Cardiac fibroblast (primary cell): ENCODE results near the gene MTHFSD.

ENCODE experiments used
- DNase-seq, 2 donors: peaks; one replicate each; pipeline versions ENCODE4 v3.0.0 to v3.0.0-alpha.2; 2010; ENCODE audit warnings: low read depth in 2 of 2
- H3K4me3 ChIP-seq, 2 donors: replicated peaks in 1 of 2; 1 replicate in 1 of 2; 2 replicates in 1 of 2; pipeline ENCODE4 v1.5.1; 2011; ENCODE audit warnings: low read depth in 2 of 2, low read length in 2 of 2, mild to moderate bottlenecking in 2 of 2, moderate library complexity in 1 of 2
- TF ChIP-seq, protein P1 (sequence below): IDR thresholded peaks from one replicate; pipeline ENCODE4 v1.5.1; 2011; ENCODE audit warnings: low read depth, mild to moderate bottlenecking, low read length, inconsistent platforms

The MTHFSD gene

DNA sequence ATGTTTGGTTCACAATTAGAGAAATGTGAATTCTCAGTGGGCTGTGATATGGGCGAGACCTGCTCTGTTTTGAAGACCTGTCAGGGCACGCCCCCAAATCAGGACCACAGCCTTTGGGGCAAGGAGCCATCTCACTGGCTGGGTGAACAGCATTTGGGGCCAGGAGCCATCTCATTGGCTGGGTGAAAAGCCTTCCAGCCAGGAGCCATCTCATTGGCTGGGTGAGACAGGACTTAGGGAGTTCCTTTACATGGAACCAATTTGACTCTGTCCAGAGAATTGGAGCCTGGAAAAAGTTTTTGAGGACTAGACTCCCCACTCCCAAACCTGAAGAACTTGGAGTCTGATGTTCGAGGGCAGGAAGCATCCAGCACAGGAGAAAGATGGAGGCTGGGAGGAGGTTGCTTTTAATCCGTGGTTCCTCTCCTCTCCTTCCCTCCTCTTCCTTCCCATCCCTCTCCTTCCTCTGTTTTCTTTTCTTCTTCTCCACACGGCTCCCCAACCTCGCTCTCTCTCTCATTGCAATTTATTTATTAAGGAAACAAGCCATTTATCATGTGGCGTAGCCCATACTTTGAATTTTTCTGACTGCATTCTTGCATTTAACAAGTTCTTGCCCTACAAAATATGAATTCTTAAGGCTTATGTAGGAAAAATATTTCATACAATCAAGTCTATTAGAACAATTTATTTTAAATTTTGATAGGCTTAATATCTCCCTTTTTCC, 43.0 kb upstream of the MTHFSD start:
- DNase-seq: no peak
- TF ChIP-seq, protein P1, sequence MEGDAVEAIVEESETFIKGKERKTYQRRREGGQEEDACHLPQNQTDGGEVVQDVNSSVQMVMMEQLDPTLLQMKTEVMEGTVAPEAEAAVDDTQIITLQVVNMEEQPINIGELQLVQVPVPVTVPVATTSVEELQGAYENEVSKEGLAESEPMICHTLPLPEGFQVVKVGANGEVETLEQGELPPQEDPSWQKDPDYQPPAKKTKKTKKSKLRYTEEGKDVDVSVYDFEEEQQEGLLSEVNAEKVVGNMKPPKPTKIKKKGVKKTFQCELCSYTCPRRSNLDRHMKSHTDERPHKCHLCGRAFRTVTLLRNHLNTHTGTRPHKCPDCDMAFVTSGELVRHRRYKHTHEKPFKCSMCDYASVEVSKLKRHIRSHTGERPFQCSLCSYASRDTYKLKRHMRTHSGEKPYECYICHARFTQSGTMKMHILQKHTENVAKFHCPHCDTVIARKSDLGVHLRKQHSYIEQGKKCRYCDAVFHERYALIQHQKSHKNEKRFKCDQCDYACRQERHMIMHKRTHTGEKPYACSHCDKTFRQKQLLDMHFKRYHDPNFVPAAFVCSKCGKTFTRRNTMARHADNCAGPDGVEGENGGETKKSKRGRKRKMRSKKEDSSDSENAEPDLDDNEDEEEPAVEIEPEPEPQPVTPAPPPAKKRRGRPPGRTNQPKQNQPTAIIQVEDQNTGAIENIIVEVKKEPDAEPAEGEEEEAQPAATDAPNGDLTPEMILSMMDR: no peak
- H3K4me3 ChIP-seq: no peak overlapping the region

DNA sequence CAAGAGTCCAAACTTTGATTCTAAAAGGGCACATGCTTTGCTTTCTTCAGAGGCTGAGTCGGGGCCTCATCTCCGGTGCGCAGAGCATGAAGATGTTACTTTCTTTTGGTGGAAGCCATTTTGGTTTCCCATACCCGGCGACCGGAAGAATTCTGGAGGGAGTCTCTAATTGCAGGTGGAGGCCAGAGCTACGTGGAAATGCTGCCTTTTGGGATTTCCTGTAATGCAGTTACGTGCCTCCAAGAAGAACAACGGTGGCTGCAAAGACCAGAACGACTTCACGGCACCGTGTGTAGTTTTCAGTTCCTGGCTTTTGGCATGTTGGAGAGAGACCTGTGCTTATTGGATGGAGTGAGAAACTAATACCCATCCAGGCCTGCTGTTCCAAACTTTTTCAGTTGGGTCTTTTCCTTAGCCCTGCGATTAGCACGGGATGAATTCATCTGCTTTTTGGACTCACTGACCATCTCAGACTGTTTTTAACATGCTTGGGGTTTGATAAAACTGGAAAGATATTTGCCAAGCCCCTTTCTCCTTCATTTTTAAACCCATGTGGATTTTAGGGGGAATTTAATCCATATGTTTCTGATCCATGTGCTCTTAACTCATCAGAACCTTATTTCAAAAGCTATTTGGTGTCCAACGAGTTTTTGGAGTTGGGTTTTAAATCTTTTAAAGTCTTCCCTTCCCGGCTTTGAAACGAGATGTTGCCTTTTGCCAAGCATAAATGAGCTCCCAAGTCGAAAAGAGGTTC, 42.3 kb upstream of the MTHFSD start:
- TF ChIP-seq, protein P1: no peak
- no peak overlapping the region for H3K4me3 ChIP-seq
- DNase-seq: no peak

DNA sequence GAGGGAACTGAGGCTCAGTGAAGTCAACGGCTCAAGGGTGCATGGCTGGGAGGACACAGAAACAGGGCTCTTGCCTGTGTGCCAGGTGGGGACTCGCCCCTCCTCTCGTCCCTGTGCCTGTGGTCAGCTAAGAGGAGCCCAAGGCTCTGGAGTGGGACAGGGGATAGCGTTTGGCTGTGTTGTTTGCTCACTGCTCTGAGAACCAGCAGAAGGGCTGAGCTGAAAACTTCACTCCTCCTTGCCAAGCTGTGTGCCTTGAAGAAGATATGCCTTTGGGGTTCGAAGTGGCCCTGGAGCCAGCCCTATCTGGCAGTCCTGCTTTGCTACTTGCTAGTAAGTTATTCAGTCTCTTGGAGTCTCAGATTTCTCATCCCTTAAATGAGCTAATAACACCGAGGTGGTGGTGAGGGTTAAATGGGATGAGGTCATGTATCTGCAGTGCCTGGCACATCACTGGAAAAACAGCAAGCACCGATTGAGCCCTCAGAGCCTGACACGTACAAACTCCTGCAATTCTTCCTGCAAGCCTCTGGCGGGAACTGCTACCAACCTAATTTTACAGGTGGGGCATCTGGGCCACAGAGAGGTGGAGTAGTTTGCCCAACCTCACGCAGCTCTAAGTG, 41.1 kb upstream of the MTHFSD start:
- TF ChIP-seq, protein P1: no peak
- H3K4me3 ChIP-seq: no peak overlapping the region
- no peak for DNase-seq

DNA sequence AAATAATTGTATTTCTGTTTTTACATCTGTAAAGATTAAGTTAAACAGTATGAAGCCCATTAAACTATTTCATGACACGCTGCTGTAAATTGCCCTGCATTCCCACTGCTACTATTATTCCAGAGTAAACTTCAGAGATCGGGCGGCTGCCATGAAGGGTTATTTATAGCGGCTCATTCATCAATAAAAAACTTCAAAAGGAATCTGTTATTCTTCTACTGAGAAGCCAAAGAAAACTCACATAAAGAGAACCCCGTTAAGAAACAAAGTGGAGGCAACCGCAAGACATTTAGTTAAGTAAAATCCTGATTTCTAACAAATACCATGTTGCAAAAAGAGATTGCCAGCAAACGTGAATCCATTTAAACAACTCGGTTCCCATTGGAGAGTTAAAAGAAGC, 39.7 kb upstream of the MTHFSD start:
- no peak for DNase-seq
- no peak overlapping the region for H3K4me3 ChIP-seq
- TF ChIP-seq, protein P1: no peak

DNA sequence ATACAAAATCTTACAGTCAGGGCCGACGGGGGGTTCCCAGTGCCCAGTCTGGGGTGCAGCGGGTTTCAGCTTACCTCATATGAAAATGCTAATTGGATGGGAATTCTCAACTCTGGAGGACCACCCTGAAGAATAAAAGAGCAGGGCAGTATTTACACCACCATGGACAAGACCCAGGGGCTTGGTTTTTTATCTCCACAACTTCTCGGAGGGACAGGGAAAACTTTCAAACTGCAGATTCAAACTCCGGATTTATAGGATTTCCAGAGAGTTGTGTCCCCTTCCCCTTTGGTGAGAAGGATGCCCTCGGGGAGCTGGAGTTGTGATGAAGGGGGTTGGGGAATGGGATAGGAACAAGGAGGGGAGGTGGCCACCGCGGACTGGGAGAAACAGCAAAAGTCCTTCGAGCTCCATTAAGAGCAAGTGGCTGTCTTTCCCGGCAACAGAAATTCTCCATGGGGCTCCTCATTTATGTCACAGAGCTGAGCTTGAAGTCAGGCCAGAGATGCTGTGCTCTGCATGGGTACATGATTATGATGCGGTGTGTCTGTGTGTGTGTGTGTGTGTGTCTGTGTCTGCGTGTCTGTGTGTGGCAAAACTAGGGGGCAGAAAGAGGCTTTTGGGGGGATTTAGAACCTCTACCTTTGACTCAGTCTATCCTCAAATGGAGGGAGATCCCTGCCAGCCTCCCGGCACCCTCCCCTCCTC, 39.0 kb upstream of the MTHFSD start:
- no peak for DNase-seq
- TF ChIP-seq, protein P1: no peak
- no peak overlapping the region for H3K4me3 ChIP-seq

DNA sequence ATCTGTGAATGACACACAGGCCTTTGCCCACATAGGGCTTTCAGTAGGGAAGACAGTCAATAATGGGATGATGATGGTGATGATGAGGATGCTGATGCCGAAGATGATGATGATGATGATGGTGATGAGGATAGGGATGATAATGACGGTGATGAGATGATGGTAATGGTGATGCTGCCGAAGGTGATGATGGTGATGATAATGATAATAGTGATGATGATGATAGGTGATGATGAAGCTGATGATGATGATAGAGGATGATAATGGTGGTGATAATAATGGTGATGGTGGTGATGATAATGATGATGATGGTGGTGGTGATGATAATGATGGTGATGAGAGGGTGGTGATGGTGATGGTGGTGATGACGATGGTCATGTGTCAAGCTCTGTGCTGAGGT, 36.2 kb upstream of the MTHFSD start:
- TF ChIP-seq, protein P1: no peak
- DNase-seq: no peak
- no peak overlapping the region for H3K4me3 ChIP-seq
